Panc1 (cell line): Measurements from ENCODE around the gene KRTAP5-1. TPM values are rescaled to one million over a fixed set of nuclear protein-coding genes. Genes with fewer than 3 reads are reported as not detected.

ENCODE experiments used
- ATAC-seq: fragments of 200-7000 bp; cut with Tn5 transposase; 2 replicates; pipeline ENCODE4 v1.9.1; 2020; ENCODE audit warnings: mild to moderate bottlenecking, moderate library complexity
- BruUV-seq: library from RNA; stranded (reverse); fragments of 400-500 nt; replicated peaks from 2 replicates; lab custom pipeline; 2021; lab: Mats Ljungman, UMichigan
- CTCF ChIA-PET: fragments of 300-600 bp; sonication (Branson Sonifier 250); formaldehyde crosslinking; loops from one replicate; lab custom pipeline; 2022; ENCODE audit warnings: antibody characterized with exemption; lab: Charles Lee
- POLR2A ChIA-PET: fragments of 300-600 bp; sonication (Branson Sonifier 250); formaldehyde crosslinking; loops from one replicate; lab custom pipeline; 2022; ENCODE audit warnings: antibody characterized with exemption; lab: Charles Lee
- DNase-seq: peaks from one replicate; pipeline ENCODE4 v3.0.0-alpha.2; 2010; ENCODE audit warnings: low read depth, low spot score
- H3K27ac ChIP-seq: 2 replicates; pipeline ENCODE4 v1.5.1; 2011; ENCODE audit warnings: mild to moderate bottlenecking, low read length, inconsistent platforms
- H3K27me3 ChIP-seq: fragments of 200-500 bp; sonication (Bioruptor generic); 2 replicates; pipeline ENCODE4 v1.6.0; 2014; ENCODE audit warnings: low read length, inconsistent platforms; ENCODE audit not compliant: control insufficient read depth, insufficient read depth
- H3K36me3 ChIP-seq: fragments of 200-500 bp; sonication (Bioruptor generic); 2 replicates; pipeline ENCODE4 v1.5.1; 2014; ENCODE audit warnings: inconsistent platforms, mild to moderate bottlenecking, low read length, moderate library complexity; ENCODE audit not compliant: control insufficient read depth, insufficient read depth
- H3K4me1 ChIP-seq: 2 replicates; pipeline ENCODE4 v1.5.1; 2011; ENCODE audit warnings: inconsistent platforms, mild to moderate bottlenecking, low read length, moderate library complexity; ENCODE audit not compliant: control insufficient read depth, insufficient read depth
- H3K4me3 ChIP-seq, 2 experiments: 2 replicates each; pipeline ENCODE4 v1.5.1; 2011 to 2012; ENCODE audit warnings: low read depth in 2 of 2, low read length in 2 of 2, mild to moderate bottlenecking in 2 of 2, inconsistent platforms in 1 of 2, moderate library complexity in 1 of 2
- H3K9me3 ChIP-seq: fragments of 200-500 bp; sonication (Bioruptor generic); 2 replicates; pipeline ENCODE4 v1.5.1; 2014; ENCODE audit warnings: low read depth, mild to moderate bottlenecking, inconsistent platforms, low read length, moderate library complexity; ENCODE audit not compliant: control insufficient read depth, insufficient read depth
- CTCF ChIP-seq: fragments of 450-650 bp; IDR thresholded peaks from 2 replicates; pipeline ENCODE4 v1.5.1; 2017; ENCODE audit warnings: mild to moderate bottlenecking
- POLR2AphosphoS5 ChIP-seq: IDR thresholded peaks from 2 replicates; pipeline ENCODE4 v1.6.1; 2012; ENCODE audit warnings: mild to moderate bottlenecking, low read depth, low read length, moderate library complexity
- REST ChIP-seq, 2 experiments: IDR thresholded peaks; 2 replicates each; pipeline ENCODE4 v1.6.1; 2011 to 2012; ENCODE audit warnings: low read depth in 2 of 2, control low read depth in 1 of 2, low read length in 1 of 2, mild to moderate bottlenecking in 1 of 2, moderate library complexity in 1 of 2; ENCODE audit not compliant: insufficient read depth in 1 of 2
- SIN3A ChIP-seq: IDR thresholded peaks from 2 replicates; pipeline ENCODE4 v1.6.1; 2012; ENCODE audit warnings: low read depth, mild to moderate bottlenecking, low read length, moderate library complexity, borderline replicate concordance; ENCODE audit not compliant: insufficient read depth
- TCF7L2 ChIP-seq: IDR thresholded peaks from 2 replicates; pipeline ENCODE4 v1.6.1; 2011; ENCODE audit warnings: mild to moderate bottlenecking, low read depth, low read length, inconsistent platforms
- in situ Hi-C: cut with HindIII; loops from 2 replicates; pipeline ENCODE4 v1.10.0; 2016; ENCODE audit warnings: low sequenced_read_pairs, low pct_unique_long_range_greater_than_20kb
- intact Hi-C: fragments of 100-400 bp; cut with micrococcal nuclease; formaldehyde crosslinking; loops from one replicate; pipeline ENCODE4 v1.10.0; 2022; ENCODE audit not compliant: unreplicated experiment
- total RNA-seq: library from RNA; stranded (reverse); gene quantifications from one replicate; pipeline ENCODE4 v1.2.1, GENCODE V29; 2021; ENCODE audit not compliant: unreplicated experiment

Gene KRTAP5-1
- total RNA-seq, 1 experiment from 2014 or later = not detected

DNA sequence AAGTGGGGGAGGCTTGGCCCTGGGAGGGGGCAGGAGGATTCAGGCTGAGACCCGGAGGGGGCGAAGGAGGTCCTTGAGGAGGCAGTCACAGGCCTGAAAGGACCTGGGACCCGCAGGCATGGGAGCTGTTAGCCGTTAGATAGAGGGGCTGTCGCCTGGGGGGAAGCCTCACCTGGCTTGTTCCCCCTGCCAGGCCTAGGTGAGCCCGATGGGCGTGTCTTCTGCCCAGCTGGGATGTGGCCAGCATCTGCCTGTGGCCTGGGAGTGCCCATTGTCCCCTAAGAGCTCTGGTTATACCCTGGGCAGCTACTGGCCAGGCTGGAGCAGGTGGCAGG, 11.2 kb downstream of the KRTAP5-1 start:
- POLR2A ChIA-PET = no interaction called here
- H3K27ac ChIP-seq = no peak overlapping the region
- CTCF ChIA-PET = interaction anchor here (0.6 to 3.2 kb wide), 13 partner anchors 8 to 305 kb away, joined by 3 to 95 read pairs (median 4); no protein-coding TSS in a partner anchor
- in situ Hi-C loops (no loop called here), intact Hi-C loops (no loop called here)
- DNase-seq = peak; percentile 55
- peak; percentile 80 for ATAC-seq
- H3K4me3 ChIP-seq = peak overlapping the region; percentile 41 to 59
- BruUV-seq = no TSS peak
- peaks cover 21% of the 10 kb centered on the region for H3K4me1 ChIP-seq
- TF ChIP-seq SIN3A (0 out of 2 replicates have a peak, but pooled peaks have one; percentile 60), REST (IDR thresholded peaks at IDR 0.05; ENCODE audit: insufficient read depth in 1 of 2, low read depth in 2 of 2, low read length in 1 of 2) (no peak), TCF7L2 (no peak), CTCF (no peak), POLR2AphosphoS5 (no peak)
- H3K27me3 ChIP-seq = no peaks in the 10 kb centered on the region; the same call in 1 of the 2 replicates
- H3K36me3 ChIP-seq = no peaks in the 10 kb centered on the region
- peaks cover 4% of the 10 kb centered on the region; the same call in 1 of the 2 replicates for H3K9me3 ChIP-seq

GRCh38 chr11:1573077-1573902, 11.8 kb downstream of the KRTAP5-1 start:
- DNase-seq = no peak
- intact Hi-C loops = no loop called here
- in situ Hi-C loops = no loop called here
- Histone ChIP-seq H3K4me3 (peak overlapping the region; percentile 41 to 59), H3K9me3 (no peaks in the 10 kb centered on the region; the same call in 1 of the 2 replicates), H3K27me3 (no peaks in the 10 kb centered on the region; the same call in 1 of the 2 replicates), H3K27ac (no peak overlapping the region), H3K4me1 (peaks cover 21% of the 10 kb centered on the region), H3K36me3 (no peaks in the 10 kb centered on the region)
- BruUV-seq = TSS peak; percentile 84
- TF ChIP-seq SIN3A (no peak), POLR2AphosphoS5 (no peak), TCF7L2 (no peak), REST (IDR thresholded peaks at IDR 0.05; ENCODE audit: insufficient read depth in 1 of 2, low read depth in 2 of 2, low read length in 1 of 2) (no peak), CTCF (no peak)
- ATAC-seq = peak; percentile 51
- ChIA-PET CTCF (interaction anchor here (0.6 to 3.2 kb wide), 12 partner anchors 9 to 303 kb away, joined by 3 to 95 read pairs (median 4); no protein-coding TSS in a partner anchor), POLR2A (no interaction called here)
